Stimulated activated CD8-positive, alpha-beta memory T cell treated with anti-CD3 and anti-CD28 coated beads, Interleukin-2, amount 100 ng/mL, for 1 hour (primary cell): ENCODE measurements around the gene SLC25A10.
"Not testable (repeated sequence)": the region's sequence is repeated elsewhere in the genome, so short reads cannot be mapped to it uniquely, and the experiment has no call there.

Experiments
- DNase-seq, 2 donors: peaks; one replicate each; pipeline ENCODE4 v3.0.0-alpha.2; 2020; ENCODE audit warnings: low read depth in 2 of 2

The SLC25A10 gene

GRCh38 chr17:81711814-81712467 is at the start of gene SLC25A10:
SLC25A10 (plus strand) TSS chr17:81712284; CDS start chr17:81712427, 143 bp downstream.
- DNase-seq = peak; percentile 45 to 61

DNA sequence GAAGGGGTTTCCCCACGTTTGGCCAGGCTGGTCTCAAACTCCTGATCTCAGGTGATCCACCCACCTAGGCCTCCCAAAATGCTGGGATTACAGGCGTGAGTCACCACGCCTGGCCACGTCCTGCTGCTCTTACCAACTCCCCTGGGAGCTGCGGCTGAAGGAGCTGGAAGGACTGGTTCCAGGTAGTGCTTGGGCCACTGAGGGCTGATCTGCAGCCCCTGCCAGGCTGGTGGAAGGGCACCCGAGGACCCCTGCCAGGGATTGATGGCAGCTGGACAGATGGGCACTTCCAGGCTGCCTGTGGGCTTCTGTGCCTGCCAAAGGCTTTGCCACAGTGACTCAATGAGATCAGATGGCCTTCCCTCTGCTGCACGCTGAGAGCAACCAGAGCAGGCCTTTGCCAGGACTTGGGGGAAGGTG is 48.0 kb upstream of the SLC25A10 start:
- DNase-seq = no peak

GRCh38 chr17:81665205-81666091 is 46.6 kb upstream of the SLC25A10 start:
- no peak for DNase-seq

DNA sequence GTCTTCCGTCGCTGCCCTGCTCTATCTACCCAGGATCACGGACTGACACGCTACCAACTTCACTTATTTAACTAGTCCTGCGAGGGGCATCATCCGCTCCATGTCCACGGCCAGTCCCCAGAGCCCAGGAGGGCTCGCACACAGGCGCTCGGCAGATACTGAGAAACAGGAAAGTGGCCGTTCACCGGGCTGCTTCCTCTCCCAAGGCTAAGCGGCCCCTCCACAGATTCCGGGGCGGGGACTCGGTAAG is 46.1 kb upstream of the SLC25A10 start:
- no peak for DNase-seq

- DNase-seq = peak; percentile 83 to 87
These were observed 45.5 kb upstream of the SLC25A10 start, which contains the start of the genes CCDC137 and OXLD1 for GRCh38 chr17:81666342-81667191. CCDC137 (plus strand) TSS chr17:81666737; CDS start chr17:81666767, 30 bp downstream. OXLD1 (minus strand) TSS chr17:81666605; CDS start chr17:81666577, 28 bp downstream.

GRCh38 chr17:81667754-81668153 is 44.3 kb upstream of the SLC25A10 start:
- DNase-seq = no peak

- no peak for DNase-seq
These were observed 39.6 kb upstream of the SLC25A10 start for GRCh38 chr17:81672504-81672903.

- no peak for DNase-seq
These were observed 39.1 kb upstream of the SLC25A10 start for GRCh38 chr17:81672954-81673353.

- DNase-seq = no peak
These were observed 38.4 kb upstream of the SLC25A10 start for GRCh38 chr17:81673561-81674258.

- DNase-seq = not testable (repeated sequence)
These were observed 36.4 kb upstream of the SLC25A10 start for GRCh38 chr17:81675515-81676221.

GRCh38 chr17:81676906-81677305 is 35.2 kb upstream of the SLC25A10 start:
- DNase-seq = no peak

DNA sequence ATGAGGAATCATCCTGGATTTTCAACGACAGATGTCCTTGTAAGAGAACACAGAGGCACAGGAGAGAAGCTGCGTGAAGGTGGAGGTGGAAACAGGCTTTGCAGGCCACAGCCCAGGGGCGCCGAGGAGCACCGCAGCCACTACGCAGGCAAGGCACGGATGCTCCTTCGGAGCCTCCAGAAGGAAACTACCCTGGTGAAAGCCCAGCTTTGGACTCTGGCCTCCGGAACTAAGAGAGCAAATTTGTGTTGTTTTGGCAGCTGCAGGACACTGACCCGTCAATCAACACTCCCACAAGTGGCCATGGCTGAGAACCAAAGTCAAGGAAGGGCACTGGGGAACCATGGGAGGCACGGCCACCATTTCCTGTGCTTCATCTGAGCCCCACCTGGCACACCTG is 31.9 kb upstream of the SLC25A10 start:
- DNase-seq = no peak

DNA sequence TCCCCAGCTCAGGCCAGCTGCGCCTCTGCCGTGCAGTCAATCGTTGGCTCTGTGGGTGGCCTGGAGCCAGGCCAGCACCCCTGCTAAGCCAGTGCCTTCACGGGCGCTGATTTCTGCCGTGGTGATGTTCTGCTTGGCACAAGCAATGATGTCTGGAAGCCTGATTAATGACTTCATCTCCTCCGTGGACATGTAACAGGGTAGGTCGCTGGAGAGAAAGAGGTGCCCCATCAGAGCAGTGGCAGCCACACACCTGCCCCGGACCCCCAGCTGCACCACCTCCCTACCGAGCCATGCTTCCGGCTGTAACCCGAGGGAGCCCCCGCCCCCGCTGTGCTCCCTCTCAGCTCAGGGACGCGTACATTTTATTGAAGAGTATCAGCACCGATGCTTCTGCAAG is 30.4 kb upstream of the SLC25A10 start:
- no peak for DNase-seq

GRCh38 chr17:81682565-81683207 is 29.4 kb upstream of the SLC25A10 start:
- no peak for DNase-seq

DNA sequence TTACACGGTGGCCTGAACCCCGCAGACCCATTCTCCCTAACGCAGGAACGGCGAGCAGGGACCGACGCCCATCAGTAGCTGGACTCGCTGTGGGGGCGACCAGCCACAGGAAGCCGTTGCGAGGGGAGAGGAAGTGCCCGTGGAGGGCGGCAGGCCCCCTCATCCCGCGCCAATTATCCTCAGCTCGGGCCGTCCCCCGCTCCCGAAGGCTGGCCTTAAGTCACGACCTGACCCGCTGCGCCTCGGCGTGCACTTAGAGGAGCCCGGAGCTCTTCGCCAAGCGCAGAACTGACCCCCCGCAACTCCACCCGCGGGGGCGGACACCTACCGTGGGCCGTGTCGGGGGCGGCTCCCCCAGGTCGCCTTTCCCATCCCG is 28.9 kb upstream of the SLC25A10 start:
- no peak for DNase-seq

DNA sequence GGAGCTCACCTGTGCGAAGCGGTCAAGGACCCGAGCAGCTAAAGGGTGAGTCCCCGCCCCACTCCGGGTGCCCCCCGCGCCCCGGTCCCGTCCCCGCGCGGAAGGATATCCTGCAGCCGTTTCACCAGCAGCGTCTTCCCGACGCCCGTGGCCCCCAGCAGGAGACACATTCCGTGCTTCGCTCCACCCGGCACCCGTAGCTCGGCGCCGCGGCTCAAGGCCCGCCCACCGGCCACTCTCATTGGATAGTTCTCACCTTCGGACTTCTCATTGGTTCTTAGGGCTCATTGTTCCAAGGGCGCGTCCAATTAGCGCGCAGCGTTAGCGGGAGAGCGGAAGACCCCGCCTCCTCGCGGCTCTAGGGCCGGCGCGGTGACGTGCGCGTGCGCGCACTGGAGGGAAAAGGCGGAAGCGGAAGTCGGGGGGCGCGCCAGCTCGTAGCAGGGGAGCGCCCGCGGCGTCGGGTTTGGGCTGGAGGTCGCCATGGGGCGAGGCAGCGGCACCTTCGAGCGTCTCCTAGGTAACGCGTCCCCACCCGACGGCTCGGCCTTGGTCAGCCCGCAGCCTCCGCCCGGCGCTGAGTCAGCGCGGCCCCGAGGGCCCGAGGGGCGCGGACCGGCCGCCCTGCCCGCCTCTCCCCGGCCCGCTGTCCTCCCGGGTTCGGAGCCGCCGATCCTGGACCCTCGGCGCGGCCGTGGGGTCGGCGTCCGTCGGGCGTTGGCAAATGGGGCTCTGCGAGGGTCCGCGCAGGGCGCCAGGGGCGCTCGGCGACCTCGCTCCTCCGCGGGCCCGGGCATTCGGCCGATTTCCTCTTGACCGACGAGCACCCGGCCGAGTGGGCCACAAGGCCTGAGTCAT is 28.3 kb upstream of the SLC25A10 start, which contains the start of the genes ARL16 and HGS:
Gene ARL16, minus strand, starts transcription at position 214 of the 858 bp plus-strand sequence. Its CDS starts 44 bp downstream, at position 170.
Gene HGS, plus strand, starts transcription at position 428 of the 858 bp plus-strand sequence. Its CDS starts 56 bp downstream, at position 484.
- DNase-seq = peak; percentile 94 to 96

- no peak for DNase-seq
These were observed 27.6 kb upstream of the SLC25A10 start for GRCh38 chr17:81684442-81684911.

- DNase-seq = no peak
These were observed 27.0 kb upstream of the SLC25A10 start for GRCh38 chr17:81685108-81685507.

DNA sequence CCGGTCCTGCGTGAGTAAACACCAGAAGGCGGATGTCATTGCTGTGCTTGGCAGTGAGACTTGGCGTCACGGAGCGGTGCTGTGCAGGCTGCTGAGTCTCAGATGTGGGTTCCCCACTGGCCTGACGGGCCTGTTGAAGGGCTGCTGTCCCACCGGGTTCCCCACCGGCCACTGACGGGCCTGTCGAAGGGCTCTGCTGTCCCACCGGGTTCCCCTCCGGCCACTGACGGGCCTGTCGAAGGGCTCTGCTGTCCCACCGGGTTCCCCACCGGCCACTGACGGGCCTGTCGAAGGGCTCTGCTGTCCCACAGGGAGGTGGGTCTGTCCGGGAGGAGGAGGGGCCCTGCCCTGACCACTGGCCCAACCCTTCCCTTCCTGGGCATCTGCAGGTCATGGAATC is 25.5 kb upstream of the SLC25A10 start:
- no peak for DNase-seq
